GM19328 (cell line): ENCODE data around the gene CHPF2.

Experiments used
- ATAC-seq: cut with Tn5 transposase; IDR thresholded peaks from one replicate; pipeline ENCODE4 v1.9.1; 2021; ENCODE audit warnings: mild to moderate bottlenecking, moderate library complexity; ENCODE audit not compliant: unreplicated experiment

The CHPF2 gene

GRCh38 chr7:151282111-151282510 lies 49.8 kb downstream of the CHPF2 start:
- ATAC-seq, result no peak

GRCh38 chr7:151283302-151283701 lies 51.0 kb downstream of the CHPF2 start:
- ATAC-seq, result no peak

- no peak for ATAC-seq
Measured at GRCh38 chr7:151286148-151286547, 53.9 kb downstream of the CHPF2 start.
